Ovary (tissue), 9 donors: ENCODE results near the gene BCO1. TPM values are rescaled to one million over a fixed set of nuclear protein-coding genes. Genes with fewer than 3 reads are reported as not detected.

Experiments used
- DNase-seq, 5 donors: peaks; one replicate each; pipeline ENCODE4 v3.0.0-alpha.2; 2019 to 2020
- H3K27ac ChIP-seq, 2 donors: fragments of 200-600 bp; one replicate each; pipeline versions ENCODE4 v1.5.1 to v1.8.0; 2019 to 2022
- H3K27me3 ChIP-seq: fragments of 200-600 bp; one replicate; pipeline ENCODE4 v1.8.0; 2022
- H3K36me3 ChIP-seq: fragments of 200-600 bp; sonication (generic); one replicate; pipeline ENCODE4 v1.5.1; 2019
- H3K4me1 ChIP-seq: one replicate; pipeline ENCODE4 v1.8.1; 2013; ENCODE audit warnings: mild to moderate bottlenecking, moderate library complexity; ENCODE audit not compliant: insufficient read depth
- H3K4me3 ChIP-seq: fragments of 200-600 bp; sonication (generic); one replicate; pipeline ENCODE4 v1.5.1; 2017
- H3K9me3 ChIP-seq, 2 donors: fragments of 200-600 bp in 1 of 2; sonication (generic) in 1 of 2; one replicate each; pipeline versions ENCODE4 v1.5.1 to v1.8.1; 2013 to 2019; ENCODE audit warnings: mild to moderate bottlenecking in 1 of 2, moderate library complexity in 1 of 2
- CTCF ChIP-seq, 3 donors: fragments of 450-650 bp in 2 of 3; fragments of 200-600 bp in 1 of 3; IDR thresholded peaks; one replicate each; pipeline versions ENCODE4 v1.5.1 to v1.8.0; 2016 to 2022; ENCODE audit warnings: antibody characterized with exemption in 3 of 3, mild to moderate bottlenecking in 1 of 3
- EP300 ChIP-seq: sonication (generic); formaldehyde crosslinking; IDR thresholded peaks from one replicate; pipeline ENCODE4 v1.6.1; 2017; ENCODE audit warnings: antibody characterized with exemption
- POLR2A ChIP-seq: fragments of 450-650 bp; IDR thresholded peaks from one replicate; pipeline ENCODE4 v1.6.1; 2017; ENCODE audit warnings: antibody characterized with exemption, mild to moderate bottlenecking, moderate library complexity
- WGBS, 3 donors: extraction: QIAGEN DNeasy Blood & Tissue Kit in 1 of 3; methylation state at CpG; one replicate each; pipeline versions ENCODE4 v1.1.5 to v1.1.7; 2013 to 2017; 5-methylcytosine and 5-hydroxymethylcytosine counted together
- intact Hi-C, 4 donors: fragments of 100-400 bp; cut with DNase I; formaldehyde crosslinking; loops; one replicate each; pipeline versions ENCODE4 v1.11.0 to v1.15.1; 2022 to 2023
- polyA plus RNA-seq, 2 donors: library from polyadenylated mRNA; stranded (reverse); fragments of 200-250 nt in 1 of 2; fragments of 350-450 nt in 1 of 2; fragmentation: Illumina TruSeq in 1 of 2; extraction: RNeasy Lipid Tissue Mini Kit (QIAGEN cat#74804) in 1 of 2; gene quantifications; one replicate each; pipeline ENCODE4 v1.2.3, GENCODE V29; 2013 to 2014
- total RNA-seq, 7 donors: library from RNA; depleted of rRNA in 2 of 7; stranded (reverse); fragments of >200 nt in 2 of 7; fragmentation: NEBNext Ultra II Directional in 3 of 7; extraction: Animal tissue kit (Norgen Biotek cat#: 25700) in 3 of 7; gene quantifications; one replicate each; pipeline versions ENCODE4 v1.1.0 to v1.2.4, GENCODE V29; 2016 to 2023
- donor health status: DM: no; HTN: no; CAD: no; lungs with moderate emphysema.
- donor health status: DM: no; HTN: no; CAD: no.
- donor health status: Bipolar disorder and iron deficiency.
- donor health status: DM: yes; HTN: yes; CAD: no.
- donor health status: DM: no; HTN: no; CAD: no.
- donor health status: DM: yes; HTN: yes; CAD: no.

BCO1 gene
- total and polyA plus RNA-seq, 9 donors = 0.45 to 2.5 (median 0.87) TPM

- H3K36me3 ChIP-seq = no peaks in the 10 kb centered on the region
- H3K4me1 ChIP-seq = no peaks in the 10 kb centered on the region
- H3K9me3 ChIP-seq = no peaks in the 10 kb centered on the region
- no peak overlapping the region for H3K4me3 ChIP-seq
- no peak overlapping the region for H3K27ac ChIP-seq
- WGBS, 3 donors = 94 to 100% (median 98%) methylated on average over 1 of the region's 1 CpG
- no peak for TF ChIP-seq POLR2A
- no peak for TF ChIP-seq CTCF (IDR thresholded peaks at IDR 0.05)
- no peak for TF ChIP-seq EP300
- no peak for DNase-seq
- H3K27me3 ChIP-seq = no peaks in the 10 kb centered on the region
- intact Hi-C loops = no loop called here
Measured at GRCh38 chr16:81286190-81286589, 47.7 kb downstream of the BCO1 start.

GRCh38 chr16:81291117-81291516, 52.6 kb downstream of the BCO1 start:
- DNase-seq = no peak
- H3K4me3 ChIP-seq = no peak overlapping the region
- TF ChIP-seq POLR2A (no peak), EP300 (no peak), CTCF (IDR thresholded peaks at IDR 0.05) (no peak)
- no peaks in the 10 kb centered on the region for H3K36me3 ChIP-seq
- 70 to 81% (median 74%) methylated on average over 9 of the region's 9 CpGs for WGBS, 3 donors
- intact Hi-C loops = no loop called here
- no peak overlapping the region for H3K27ac ChIP-seq
- no peaks in the 10 kb centered on the region for H3K9me3 ChIP-seq
- no peaks in the 10 kb centered on the region for H3K4me1 ChIP-seq
- H3K27me3 ChIP-seq = no peaks in the 10 kb centered on the region

GRCh38 chr16:81292936-81293335, 54.4 kb downstream of the BCO1 start:
- no peak for DNase-seq
- 92 to 95% (median 92%) methylated on average over 5 of the region's 5 CpGs for WGBS, 3 donors
- no peak overlapping the region for H3K4me3 ChIP-seq
- H3K36me3 ChIP-seq = no peaks in the 10 kb centered on the region
- TF ChIP-seq POLR2A = no peak
- no peak for TF ChIP-seq EP300
- TF ChIP-seq CTCF (IDR thresholded peaks at IDR 0.05) = no peak
- H3K27ac ChIP-seq = no peak overlapping the region
- no peaks in the 10 kb centered on the region for H3K9me3 ChIP-seq
- no peaks in the 10 kb centered on the region for H3K4me1 ChIP-seq
- no peaks in the 10 kb centered on the region for H3K27me3 ChIP-seq
- intact Hi-C loops = no loop called here

GRCh38 chr16:81293909-81294802, 55.7 kb downstream of the BCO1 start:
- 72 to 81% (median 77%) methylated on average over 11 of the region's 11 CpGs for WGBS, 3 donors
- no peak for TF ChIP-seq CTCF (IDR thresholded peaks at IDR 0.05)

More at GRCh38 chr16:81293909-81294802, 55.7 kb downstream of the BCO1 start:
- Histone ChIP-seq H3K9me3 (no peaks in the 10 kb centered on the region), H3K4me3 (no peak overlapping the region), H3K36me3 (no peaks in the 10 kb centered on the region), H3K27me3 (no peaks in the 10 kb centered on the region), H3K4me1 (no peaks in the 10 kb centered on the region), H3K27ac (no peak overlapping the region)
- intact Hi-C loops = no loop called here
- DNase-seq = no peak
